Raji (cell line): ENCODE data around the gene GPR139.

Source experiments
- POLR2A ChIP-seq: IDR thresholded peaks from 2 replicates; pipeline ENCODE4 v1.6.1; 2011; ENCODE audit warnings: low read depth, low read length, control low read depth; ENCODE audit not compliant: insufficient read depth

The GPR139 gene

DNA sequence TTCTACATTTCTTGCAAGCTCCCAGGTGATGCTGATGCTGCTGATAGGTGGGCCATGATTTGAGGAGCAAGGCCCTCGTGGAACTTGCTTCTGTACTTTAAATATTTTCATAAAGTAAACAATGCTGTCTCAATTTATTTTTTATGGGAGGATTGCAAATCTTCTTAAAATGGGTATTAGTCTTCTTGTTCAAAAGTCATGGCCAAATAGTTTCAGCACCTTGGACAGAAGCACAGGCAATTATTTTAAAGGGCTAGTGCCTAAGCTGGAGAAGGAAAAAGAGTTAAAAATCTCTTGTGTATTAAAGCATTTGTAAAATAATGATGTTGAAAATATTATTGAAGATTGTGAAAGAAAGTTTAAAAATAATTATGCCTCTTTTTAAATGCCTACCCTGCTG, 50.5 kb downstream of the GPR139 start:
- TF ChIP-seq POLR2A, result no peak

DNA sequence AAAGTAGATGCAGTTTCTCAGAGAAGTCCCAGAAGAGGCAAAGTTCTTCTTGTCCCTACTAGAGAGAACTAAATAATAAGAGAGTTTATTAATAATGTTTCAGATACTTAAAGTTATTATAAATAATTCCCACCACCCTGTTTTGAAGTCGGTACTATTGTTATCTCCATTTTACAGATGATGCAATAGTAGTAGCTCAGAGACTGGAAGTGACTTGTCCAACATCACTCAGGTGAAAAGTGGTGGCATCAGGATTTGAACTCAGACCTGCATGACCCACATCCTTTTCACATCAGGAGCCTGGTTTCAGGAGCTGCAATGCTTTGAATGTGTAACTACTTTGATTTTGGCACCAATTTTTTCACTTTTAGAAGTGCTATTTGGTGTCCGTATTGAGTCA, 52.7 kb downstream of the GPR139 start:
- no peak for TF ChIP-seq POLR2A

DNA sequence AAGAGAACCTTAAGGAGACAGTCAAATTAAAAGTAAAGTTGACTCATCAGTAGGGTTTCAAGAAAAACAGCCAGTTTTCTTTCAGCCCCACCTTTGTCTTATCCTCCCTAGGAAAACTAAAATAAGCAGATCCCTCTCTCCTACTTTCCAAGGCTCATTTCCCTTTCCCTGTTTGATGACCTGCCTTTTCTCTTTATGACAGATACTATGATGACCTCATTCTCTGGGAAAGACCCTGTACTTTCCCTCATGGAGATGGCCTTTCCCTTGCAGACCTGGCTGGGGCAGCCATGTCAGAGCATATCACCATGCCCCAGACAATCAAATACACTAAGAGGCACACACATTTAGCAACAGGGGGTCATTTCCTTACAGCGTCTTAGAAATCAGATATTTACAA, 53.6 kb downstream of the GPR139 start:
- TF ChIP-seq POLR2A, result no peak

DNA sequence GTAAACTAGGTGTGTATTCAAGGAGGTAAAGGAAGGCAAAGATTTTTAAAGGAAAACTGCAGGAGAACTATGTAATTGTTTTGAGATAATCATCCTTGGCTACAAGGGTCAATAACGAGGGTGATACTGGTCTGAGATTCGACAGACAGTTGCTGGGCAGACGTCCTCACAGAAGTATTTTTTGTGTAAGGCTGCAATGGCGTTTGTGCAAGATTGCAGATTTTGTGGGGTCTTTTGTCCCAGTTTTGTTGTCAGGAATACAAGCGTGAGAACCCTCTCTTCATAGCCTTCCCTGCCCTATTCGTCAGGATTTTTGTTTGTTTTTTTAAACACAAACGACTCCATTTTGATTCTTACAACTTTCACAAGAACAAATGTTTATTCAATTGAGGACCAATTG, 57.5 kb downstream of the GPR139 start:
- no peak for TF ChIP-seq POLR2A

DNA sequence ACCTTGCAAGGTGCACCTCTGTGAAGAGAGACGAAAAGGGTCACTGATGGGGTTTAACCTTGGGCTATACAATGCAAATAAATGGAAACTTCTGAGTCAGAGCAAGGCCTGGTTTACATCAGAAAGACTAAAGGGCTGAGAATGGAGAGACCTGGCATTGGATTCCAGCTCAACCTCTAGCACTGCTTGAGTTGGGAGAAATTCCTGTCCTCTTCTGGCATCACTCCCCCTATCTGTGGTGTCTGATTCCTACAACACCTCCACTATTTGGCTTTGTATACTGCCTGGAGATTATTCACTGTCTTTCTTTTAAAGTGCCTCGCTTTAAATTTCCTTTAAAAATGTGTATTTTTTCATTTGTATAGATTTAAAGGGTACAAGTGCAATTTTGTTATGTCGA, 68.8 kb downstream of the GPR139 start:
- no peak for TF ChIP-seq POLR2A

DNA sequence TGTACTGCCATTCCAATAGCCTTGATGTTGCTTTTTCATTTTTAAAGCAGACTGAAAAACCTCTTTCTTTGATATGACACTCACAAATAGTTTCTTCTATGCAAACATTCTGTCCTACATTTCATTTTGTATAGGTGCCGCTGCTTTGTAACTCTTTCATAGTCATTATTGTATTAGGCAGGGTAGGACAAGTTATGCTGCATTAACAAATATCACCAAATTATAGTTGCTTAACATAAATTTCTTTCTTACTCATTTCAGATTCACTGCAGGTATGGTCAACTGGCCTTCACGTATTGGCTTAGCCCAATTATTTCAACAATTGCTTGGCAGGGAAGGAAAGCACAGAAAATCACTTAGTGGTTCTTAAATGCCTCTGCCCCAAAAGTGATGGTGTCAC, 70.8 kb downstream of the GPR139 start:
- TF ChIP-seq POLR2A, result no peak

DNA sequence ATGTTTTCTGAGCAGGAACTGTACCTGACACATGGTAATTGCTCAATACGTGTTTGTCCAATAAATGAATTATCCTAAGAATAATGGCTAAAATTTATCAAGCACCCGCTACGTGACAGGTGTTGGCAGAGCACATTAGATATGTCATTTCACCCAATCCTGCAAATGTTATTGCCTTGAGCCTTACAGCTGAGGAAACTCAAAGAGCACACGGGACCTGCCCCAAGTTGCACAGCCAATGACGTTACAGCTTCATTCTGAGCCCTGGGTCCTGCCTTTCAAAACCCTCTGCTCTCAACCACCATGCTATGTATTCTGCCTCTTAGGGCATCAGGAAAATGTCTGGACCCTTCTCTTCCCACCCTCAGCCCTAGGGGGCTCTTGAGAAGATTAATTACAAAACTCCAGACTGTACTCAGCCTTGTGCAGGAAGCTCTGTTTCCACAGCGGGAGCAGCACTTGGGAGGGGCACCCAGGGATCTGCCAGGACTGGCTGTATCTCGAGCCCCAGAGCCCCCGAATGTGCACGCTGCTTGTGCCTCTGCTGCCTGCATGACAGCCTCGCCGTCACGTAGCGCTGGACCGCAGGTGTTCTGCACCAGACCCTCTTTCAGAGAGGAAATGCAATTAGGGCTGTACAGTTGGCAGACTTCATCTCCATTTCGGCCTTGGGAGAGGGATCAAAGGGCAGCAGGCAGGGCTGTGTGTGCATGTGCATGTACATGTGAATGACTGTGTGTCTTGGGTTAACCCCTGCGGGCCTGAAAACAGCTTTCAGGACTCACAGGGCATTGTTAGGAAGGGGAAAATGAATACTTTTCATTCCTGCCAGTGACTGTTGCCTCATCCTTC, 71.6 kb downstream of the GPR139 start:
- TF ChIP-seq POLR2A, result no peak

DNA sequence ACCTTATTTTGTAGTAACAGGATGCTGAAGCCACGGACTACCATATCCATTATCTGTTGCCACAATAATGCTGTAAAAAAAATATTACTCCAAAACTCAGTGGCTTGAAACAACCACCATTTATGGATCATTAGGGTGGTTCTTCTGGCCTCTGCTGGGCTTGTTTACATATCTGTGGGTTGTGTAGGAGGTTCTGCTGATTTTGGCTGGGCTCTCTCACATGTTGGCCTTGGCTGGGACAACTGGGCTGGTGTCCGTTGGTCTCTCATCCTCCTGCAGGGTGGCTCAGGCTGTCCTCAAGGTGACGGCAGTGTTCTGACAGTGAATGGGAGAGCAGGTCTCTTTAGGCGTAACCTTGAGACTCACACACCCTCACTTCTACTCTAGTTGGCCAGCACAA, 76.0 kb downstream of the GPR139 start:
- TF ChIP-seq POLR2A, result no peak

DNA sequence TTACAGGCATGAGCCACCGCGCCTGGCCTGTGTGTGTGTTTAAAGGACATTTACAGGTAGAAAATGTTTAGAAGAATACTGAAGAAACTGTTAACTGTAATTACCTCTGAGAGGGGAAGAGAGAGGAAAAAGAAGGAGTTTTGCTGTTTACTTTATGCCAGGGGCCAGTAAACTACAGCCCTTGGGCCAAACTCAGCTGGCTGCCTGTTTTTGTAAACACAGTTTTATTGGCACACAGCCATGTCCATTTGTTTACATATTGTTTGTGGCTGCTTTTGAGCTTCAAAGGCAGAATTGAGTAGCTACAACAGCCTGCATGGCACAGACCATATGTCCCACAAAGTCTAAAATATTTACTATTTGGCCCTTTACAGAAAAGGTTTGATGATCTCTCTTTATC, 76.4 kb downstream of the GPR139 start:
- no peak for TF ChIP-seq POLR2A

DNA sequence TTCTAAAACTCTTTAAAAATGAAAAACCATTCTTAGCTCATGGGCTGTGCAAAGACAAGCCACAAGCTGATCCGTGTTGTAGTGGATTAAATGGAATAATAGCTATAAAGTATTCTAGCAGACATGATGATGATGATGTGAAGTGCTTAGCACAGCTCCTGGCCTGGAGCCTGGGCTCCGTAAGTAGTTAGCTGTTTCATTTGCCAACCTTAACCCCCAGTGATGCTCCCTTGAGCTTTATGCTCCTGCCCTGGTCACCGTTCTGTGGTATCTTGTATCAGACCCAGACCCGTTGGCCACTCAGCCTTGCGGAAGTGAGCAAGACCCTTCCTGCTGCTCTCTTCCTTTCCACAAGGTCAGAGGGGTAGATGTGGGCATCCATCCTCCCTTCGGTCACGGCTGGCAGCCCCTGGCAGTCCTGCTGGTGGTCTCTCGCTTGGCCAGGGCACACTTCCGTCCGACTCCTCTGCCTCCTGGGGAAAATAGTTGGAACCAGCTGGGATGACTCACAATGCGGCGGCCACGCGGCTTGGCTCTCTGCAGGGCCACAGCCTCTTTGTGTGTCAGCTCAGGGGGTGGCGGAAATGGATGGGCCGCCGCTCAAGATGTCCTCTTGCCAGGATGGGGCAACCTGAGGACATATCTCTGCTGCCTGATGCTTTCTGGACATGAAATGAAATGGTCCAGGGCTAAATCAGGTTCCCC, 79.1 kb downstream of the GPR139 start:
- TF ChIP-seq POLR2A, result no peak

DNA sequence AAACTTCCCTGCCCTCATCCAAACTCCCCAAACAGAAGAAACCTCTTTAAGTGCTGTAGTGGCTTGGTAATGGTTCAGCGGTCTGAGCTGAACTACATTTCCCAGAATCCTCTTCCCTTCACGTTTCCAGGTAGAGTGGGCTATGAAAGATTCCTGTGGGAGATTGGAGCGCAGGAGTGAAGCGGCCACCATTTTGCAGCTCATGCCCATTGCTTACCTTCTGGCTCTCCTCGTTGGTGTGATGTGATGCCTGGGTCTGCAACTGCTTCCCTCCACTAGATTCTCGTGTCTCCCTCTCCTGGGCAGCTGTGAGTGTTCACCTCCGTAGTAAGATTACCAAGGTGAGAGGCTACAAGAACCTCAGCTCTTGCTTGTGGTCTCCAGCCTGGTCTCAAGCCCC, 82.1 kb downstream of the GPR139 start:
- TF ChIP-seq POLR2A, result no peak

DNA sequence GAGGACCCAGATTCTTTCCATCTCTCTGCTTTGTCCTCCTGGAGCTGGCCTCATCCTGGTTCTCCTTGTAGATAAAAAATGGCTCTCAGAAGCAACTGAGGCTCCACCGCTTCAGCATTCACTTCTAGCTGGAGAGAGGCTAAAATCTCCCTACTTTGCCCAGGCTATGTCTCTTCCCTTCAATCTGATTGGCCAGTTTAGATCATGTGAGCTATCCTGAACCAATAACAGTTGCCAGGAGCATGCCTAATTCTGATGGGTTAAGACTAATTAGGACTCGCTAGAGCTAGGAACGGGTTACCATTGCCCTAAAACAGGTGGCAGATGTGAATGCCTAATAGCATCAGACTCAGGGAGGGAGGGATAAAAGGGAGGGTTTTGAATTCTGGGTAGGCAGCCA, 89.6 kb downstream of the GPR139 start:
- TF ChIP-seq POLR2A, result no peak
